HEK293 (cell line): ENCODE data around the gene DNAJB2.
"Not testable (repeated sequence)": the region's sequence is repeated elsewhere in the genome, so short reads cannot be mapped to it uniquely, and the experiment has no call there.

Experiments
- CTCF ChIA-PET: fragments of 350-600 bp; formaldehyde crosslinking; extraction: SDS; loops from one replicate; lab custom pipeline; 2021; ENCODE audit warnings: antibody characterized with exemption; lab: Yijun Ruan, JAX
- POLR2A ChIA-PET: fragments of 300-600 bp; formaldehyde crosslinking; extraction: SDS; loops from one replicate; lab custom pipeline; 2020; ENCODE audit warnings: antibody characterized with exemption, inconsistent platforms; lab: Yijun Ruan, JAX
- H3K27ac ChIP-seq: fragments of 200-500 bp; sonication (Bioruptor generic); 2 replicates; pipeline ENCODE4 v1.5.1; 2014; ENCODE audit warnings: low read depth, low read length, control low read depth, inconsistent platforms; ENCODE audit errors: extremely low read depth
- H3K36me3 ChIP-seq, 2 experiments: fragments of 200-500 bp in 1 of 2; sonication (Bioruptor generic) in 1 of 2; 1 replicate in 1 of 2; 2 replicates in 1 of 2; pipeline ENCODE4 v1.5.1; 2014 to 2017; ENCODE audit warnings: inconsistent platforms in 2 of 2, low read length in 2 of 2; ENCODE audit not compliant: control insufficient read depth in 2 of 2, insufficient read depth in 1 of 2
- H3K4me1 ChIP-seq: fragments of 200-500 bp; sonication (Bioruptor generic); 2 replicates; pipeline ENCODE4 v1.5.1; 2014; ENCODE audit warnings: mild to moderate bottlenecking, low read length, inconsistent platforms; ENCODE audit not compliant: control insufficient read depth, insufficient read depth
- H3K4me3 ChIP-seq: 2 replicates; pipeline ENCODE4 v1.5.1; 2011; ENCODE audit warnings: low read depth, mild to moderate bottlenecking, control low read depth, low read length, moderate library complexity
- H3K9me3 ChIP-seq: fragments of 200-500 bp; sonication (Bioruptor generic); 2 replicates; pipeline ENCODE4 v1.5.1; 2014; ENCODE audit warnings: low read depth, low read length, inconsistent platforms; ENCODE audit not compliant: control insufficient read depth, insufficient read depth
- REST ChIP-seq: fragments of 450-650 bp; formaldehyde crosslinking; IDR thresholded peaks from 2 replicates; pipeline ENCODE4 v1.5.1; 2016; ENCODE audit warnings: missing biosample characterization, missing genetic modification characterization
- ZBTB8A ChIP-seq: fragments of 450-650 bp; formaldehyde crosslinking; IDR thresholded peaks from 2 replicates; pipeline ENCODE4 v1.5.1; 2016; ENCODE audit warnings: missing biosample characterization, missing genetic modification characterization
- ZNF140 ChIP-seq: fragments of 450-650 bp; formaldehyde crosslinking; IDR thresholded peaks from 2 replicates; pipeline ENCODE4 v1.5.1; 2016; ENCODE audit warnings: missing biosample characterization, missing genetic modification characterization
- ZNF266 ChIP-seq: fragments of 450-650 bp; formaldehyde crosslinking; IDR thresholded peaks from 2 replicates; pipeline ENCODE4 v1.5.1; 2016; ENCODE audit warnings: missing biosample characterization, missing genetic modification characterization, low read depth
- ZNF394 ChIP-seq: fragments of 450-650 bp; formaldehyde crosslinking; IDR thresholded peaks from 2 replicates; pipeline ENCODE4 v1.5.1; 2016; ENCODE audit warnings: missing biosample characterization, missing genetic modification characterization, mild to moderate bottlenecking, moderate library complexity, borderline replicate concordance
- ZNF426 ChIP-seq: fragments of 450-650 bp; formaldehyde crosslinking; IDR thresholded peaks from 2 replicates; pipeline ENCODE4 v1.5.1; 2017; ENCODE audit warnings: missing biosample characterization, missing genetic modification characterization, mild to moderate bottlenecking, inconsistent platforms, moderate library complexity
- ZNF560 ChIP-seq: fragments of 450-650 bp; formaldehyde crosslinking; IDR thresholded peaks from 2 replicates; pipeline ENCODE4 v1.5.1; 2017; ENCODE audit warnings: missing biosample characterization, missing genetic modification characterization, borderline replicate concordance
- ZNF623 ChIP-seq: fragments of 450-650 bp; formaldehyde crosslinking; IDR thresholded peaks from 2 replicates; pipeline ENCODE4 v1.5.1; 2016; ENCODE audit warnings: missing biosample characterization, missing genetic modification characterization
- TF ChIP-seq, protein P1 (sequence below): fragments of 450-650 bp; formaldehyde crosslinking; conservative IDR thresholded peaks from 2 replicates; pipeline ENCODE4 v1.5.1; 2016; ENCODE audit warnings: low read depth, missing biosample characterization, missing genetic modification characterization
- TF ChIP-seq, protein P2 (sequence below): fragments of 450-650 bp; formaldehyde crosslinking; conservative IDR thresholded peaks from 2 replicates; pipeline ENCODE4 v1.5.1; 2016; ENCODE audit warnings: low read depth, missing biosample characterization, missing genetic modification characterization

The DNAJB2 gene

DNA sequence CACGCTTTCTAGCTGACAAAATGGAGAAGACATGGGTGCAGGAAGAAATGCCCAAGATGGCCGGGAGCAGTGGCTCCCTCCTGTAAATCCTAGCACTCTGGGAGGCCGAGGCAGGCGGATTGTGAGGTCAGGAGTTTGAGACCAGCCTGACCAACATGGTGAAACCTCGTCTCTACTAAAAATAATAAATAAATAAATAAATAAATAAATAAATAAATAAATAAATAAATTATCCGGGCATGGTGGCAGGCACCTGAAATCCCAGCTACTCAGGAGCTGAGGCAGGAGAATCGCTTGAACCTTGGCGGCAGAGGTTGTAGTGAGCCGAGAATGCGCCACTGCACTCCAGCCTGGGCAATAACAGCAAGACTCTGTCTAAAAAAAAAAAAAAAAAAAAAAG is 20.2 kb upstream of the DNAJB2 start:
- not testable (repeated sequence) for H3K4me3 ChIP-seq, H3K9me3 ChIP-seq, H3K27ac ChIP-seq, H3K36me3 ChIP-seq, H3K4me1 ChIP-seq
- TF ChIP-seq, protein P1, sequence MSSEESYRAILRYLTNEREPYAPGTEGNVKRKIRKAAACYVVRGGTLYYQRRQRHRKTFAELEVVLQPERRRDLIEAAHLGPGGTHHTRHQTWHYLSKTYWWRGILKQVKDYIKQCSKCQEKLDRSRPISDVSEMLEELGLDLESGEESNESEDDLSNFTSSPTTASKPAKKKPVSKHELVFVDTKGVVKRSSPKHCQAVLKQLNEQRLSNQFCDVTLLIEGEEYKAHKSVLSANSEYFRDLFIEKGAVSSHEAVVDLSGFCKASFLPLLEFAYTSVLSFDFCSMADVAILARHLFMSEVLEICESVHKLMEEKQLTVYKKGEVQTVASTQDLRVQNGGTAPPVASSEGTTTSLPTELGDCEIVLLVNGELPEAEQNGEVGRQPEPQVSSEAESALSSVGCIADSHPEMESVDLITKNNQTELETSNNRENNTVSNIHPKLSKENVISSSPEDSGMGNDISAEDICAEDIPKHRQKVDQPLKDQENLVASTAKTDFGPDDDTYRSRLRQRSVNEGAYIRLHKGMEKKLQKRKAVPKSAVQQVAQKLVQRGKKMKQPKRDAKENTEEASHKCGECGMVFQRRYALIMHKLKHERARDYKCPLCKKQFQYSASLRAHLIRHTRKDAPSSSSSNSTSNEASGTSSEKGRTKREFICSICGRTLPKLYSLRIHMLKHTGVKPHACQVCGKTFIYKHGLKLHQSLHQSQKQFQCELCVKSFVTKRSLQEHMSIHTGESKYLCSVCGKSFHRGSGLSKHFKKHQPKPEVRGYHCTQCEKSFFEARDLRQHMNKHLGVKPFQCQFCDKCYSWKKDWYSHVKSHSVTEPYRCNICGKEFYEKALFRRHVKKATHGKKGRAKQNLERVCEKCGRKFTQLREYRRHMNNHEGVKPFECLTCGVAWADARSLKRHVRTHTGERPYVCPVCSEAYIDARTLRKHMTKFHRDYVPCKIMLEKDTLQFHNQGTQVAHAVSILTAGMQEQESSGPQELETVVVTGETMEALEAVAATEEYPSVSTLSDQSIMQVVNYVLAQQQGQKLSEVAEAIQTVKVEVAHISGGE (tag by site-specific recombination) = peak; percentile 63
- TF ChIP-seq ZNF426 (tag by site-specific recombination) (peak; percentile 64), ZNF623 (peak; percentile 46), ZNF266 (tag by site-specific recombination) (0 out of 2 replicates have a peak, but pooled peaks have one; percentile 18), ZNF394 (tag by site-specific recombination) (peak; percentile 84; the same call in 1 of the 2 replicates), ZNF560 (tag by site-specific recombination) (0 out of 2 replicates have a peak, but pooled peaks have one; percentile 45), REST (0 out of 2 replicates have a peak, but pooled peaks have one; percentile 24), ZBTB8A (tag by site-specific recombination) (peak; percentile 30; the same call in 1 of the 2 replicates), ZNF140 (peak; percentile 45; the same call in 1 of the 2 replicates)
- TF ChIP-seq, protein P2, sequence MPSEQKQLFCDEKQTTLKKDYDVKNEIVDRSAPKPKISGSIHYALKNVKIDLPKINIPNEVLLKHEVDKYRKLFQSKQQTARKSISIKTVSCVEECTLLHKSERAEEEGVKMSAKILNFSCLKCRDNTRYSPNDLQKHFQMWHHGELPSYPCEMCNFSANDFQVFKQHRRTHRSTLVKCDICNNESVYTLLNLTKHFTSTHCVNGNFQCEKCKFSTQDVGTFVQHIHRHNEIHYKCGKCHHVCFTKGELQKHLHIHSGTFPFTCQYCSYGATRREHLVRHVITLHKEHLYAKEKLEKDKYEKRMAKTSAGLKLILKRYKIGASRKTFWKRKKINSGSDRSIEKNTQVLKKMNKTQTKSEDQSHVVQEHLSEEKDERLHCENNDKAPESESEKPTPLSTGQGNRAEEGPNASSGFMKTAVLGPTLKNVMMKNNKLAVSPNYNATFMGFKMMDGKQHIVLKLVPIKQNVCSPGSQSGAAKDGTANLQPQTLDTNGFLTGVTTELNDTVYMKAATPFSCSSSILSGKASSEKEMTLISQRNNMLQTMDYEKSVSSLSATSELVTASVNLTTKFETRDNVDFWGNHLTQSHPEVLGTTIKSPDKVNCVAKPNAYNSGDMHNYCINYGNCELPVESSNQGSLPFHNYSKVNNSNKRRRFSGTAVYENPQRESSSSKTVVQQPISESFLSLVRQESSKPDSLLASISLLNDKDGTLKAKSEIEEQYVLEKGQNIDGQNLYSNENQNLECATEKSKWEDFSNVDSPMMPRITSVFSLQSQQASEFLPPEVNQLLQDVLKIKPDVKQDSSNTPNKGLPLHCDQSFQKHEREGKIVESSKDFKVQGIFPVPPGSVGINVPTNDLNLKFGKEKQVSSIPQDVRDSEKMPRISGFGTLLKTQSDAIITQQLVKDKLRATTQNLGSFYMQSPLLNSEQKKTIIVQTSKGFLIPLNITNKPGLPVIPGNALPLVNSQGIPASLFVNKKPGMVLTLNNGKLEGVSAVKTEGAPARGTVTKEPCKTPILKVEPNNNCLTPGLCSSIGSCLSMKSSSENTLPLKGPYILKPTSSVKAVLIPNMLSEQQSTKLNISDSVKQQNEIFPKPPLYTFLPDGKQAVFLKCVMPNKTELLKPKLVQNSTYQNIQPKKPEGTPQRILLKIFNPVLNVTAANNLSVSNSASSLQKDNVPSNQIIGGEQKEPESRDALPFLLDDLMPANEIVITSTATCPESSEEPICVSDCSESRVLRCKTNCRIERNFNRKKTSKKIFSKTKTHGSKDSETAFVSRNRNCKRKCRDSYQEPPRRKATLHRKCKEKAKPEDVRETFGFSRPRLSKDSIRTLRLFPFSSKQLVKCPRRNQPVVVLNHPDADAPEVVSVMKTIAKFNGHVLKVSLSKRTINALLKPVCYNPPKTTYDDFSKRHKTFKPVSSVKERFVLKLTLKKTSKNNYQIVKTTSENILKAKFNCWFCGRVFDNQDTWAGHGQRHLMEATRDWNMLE (tag by site-specific recombination) = peak; percentile 73
- ChIA-PET POLR2A (interaction anchor here (0.7 kb wide), 1 partner anchor 17 kb away, joined by 3 read pairs; no protein-coding TSS in a partner anchor), CTCF (interaction anchor here (0.6 to 1.6 kb wide), 6 partner anchors 18 to 1003 kb away, joined by 3 to 12 read pairs (median 3); no protein-coding TSS in a partner anchor)
